22Rv1 (cell line): Measurements from ENCODE around the gene DHH.
A peak's percentile ranks its signal among the peaks of the same experiment; 100 is the strongest.

ENCODE experiments used
- H3K27ac ChIP-seq: fragments of 450-650 bp; 2 replicates; pipeline ENCODE4 v1.5.1; 2017
- CTCF ChIP-seq: fragments of 450-650 bp; IDR thresholded peaks from 2 replicates; pipeline ENCODE4 v1.5.1; 2017; ENCODE audit warnings: mild to moderate bottlenecking
- ZFX ChIP-seq: fragments of 450-650 bp; IDR thresholded peaks from 2 replicates; pipeline ENCODE4 v1.6.1; 2017; ENCODE audit warnings: antibody characterized with exemption, borderline replicate concordance

DHH gene

GRCh38 chr12:49092816-49093406 lies 1.7 kb downstream of the DHH start:
- TF ChIP-seq CTCF (no peak), ZFX (no peak)
- H3K27ac ChIP-seq: no peak overlapping the region

- H3K27ac ChIP-seq: no peak overlapping the region
- TF ChIP-seq ZFX (no peak), CTCF (peak; percentile 24)
These were observed 2.4 kb downstream of the DHH start for GRCh38 chr12:49092086-49092815.

GRCh38 chr12:49091836-49092085 lies 2.8 kb downstream of the DHH start:
- no peak for TF ChIP-seq CTCF
- no peak overlapping the region for H3K27ac ChIP-seq

GRCh38 chr12:49091056-49091835 lies 3.4 kb downstream of the DHH start:
- TF ChIP-seq CTCF (no peak), ZFX (no peak)
- no peak overlapping the region for H3K27ac ChIP-seq

GRCh38 chr12:49089821-49090773 lies 4.5 kb downstream of the DHH start:
- no peak for TF ChIP-seq ZFX
- TF ChIP-seq CTCF: peak; percentile 47
- H3K27ac ChIP-seq: no peak overlapping the region

- TF ChIP-seq ZFX: no peak
- TF ChIP-seq CTCF: no peak
These were observed 5.7 kb downstream of the DHH start for GRCh38 chr12:49088932-49089330.

More at GRCh38 chr12:49088932-49089330, 5.7 kb downstream of the DHH start:
- H3K27ac ChIP-seq: no peak overlapping the region
